Stimulated activated CD8-positive, alpha-beta memory T cell treated with anti-CD3 and anti-CD28 coated beads, Interleukin-12 subunit alpha, Interleukin-12 subunit beta, amount 100 ng/mL, for 4 hours (primary cell): ENCODE measurements around the gene INSR.
"Not testable (repeated sequence)": the region's sequence is repeated elsewhere in the genome, so short reads cannot be mapped to it uniquely, and the experiment has no call there.

Experiments
- DNase-seq: peaks from one replicate; pipeline ENCODE4 v3.0.0-alpha.2; 2020; ENCODE audit warnings: low read depth

INSR gene

DNA sequence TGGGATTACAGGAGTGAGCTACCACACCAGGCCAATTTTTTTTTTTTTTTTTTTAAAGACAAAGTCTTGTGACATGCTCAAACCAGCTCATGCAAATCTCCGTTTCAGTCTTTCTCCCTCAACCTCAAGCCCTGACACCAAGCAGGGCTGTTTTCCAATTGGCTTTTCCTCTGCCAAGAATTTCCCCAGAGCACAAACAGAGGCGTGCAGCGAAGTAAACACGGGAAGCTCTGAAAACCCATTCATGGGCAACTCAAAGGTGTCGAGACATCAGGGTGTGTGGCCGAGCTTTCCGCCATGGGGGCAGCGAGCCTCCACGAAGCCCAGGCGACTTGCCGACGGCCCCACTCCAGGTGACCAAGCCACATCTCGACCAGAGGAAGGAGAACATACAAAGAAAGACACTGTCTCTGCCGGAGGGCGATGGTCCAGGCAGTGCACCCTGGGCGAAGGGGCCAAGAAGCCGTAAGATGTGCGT, 70.0 kb downstream of the INSR start:
- DNase-seq = no peak

DNA sequence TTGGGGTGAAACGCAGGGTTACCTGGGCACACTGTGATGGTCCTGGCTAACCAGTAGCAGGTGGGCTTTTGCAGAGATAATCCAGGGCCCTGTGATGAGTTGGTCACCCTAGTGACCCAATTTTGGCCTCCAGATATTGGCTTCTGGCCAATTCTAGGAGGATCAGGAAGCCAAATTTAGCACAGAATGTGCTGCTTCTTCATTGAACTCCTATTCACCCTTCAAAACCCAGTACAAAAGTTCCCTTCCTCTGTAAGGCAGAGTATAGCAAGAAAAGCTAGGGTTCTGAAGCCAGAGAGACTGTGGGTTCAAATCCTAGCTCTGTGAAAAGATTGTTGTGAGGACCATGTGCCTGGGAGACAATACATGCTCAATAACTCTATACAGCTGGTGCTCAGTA, 70.8 kb downstream of the INSR start:
- no peak for DNase-seq

DNA sequence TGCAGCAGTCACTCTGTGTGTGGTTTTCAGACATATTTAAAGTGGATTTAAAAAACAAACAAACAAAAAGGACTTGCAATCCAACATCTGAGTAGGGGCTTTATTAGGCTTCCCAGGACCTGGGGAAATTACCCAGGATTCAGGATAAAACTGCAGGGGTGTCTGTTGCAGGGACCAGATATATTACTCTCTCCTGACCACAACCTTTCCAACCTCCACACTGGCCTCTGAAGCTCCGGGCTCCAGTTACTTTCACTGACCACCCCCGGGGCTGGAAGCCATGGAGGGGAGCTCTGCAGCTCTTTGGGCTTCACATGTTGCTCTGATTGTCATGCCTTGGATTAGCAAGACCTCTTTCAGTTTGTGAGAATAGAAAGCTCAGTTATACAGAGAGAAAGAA, 75.2 kb downstream of the INSR start:
- DNase-seq = no peak

DNA sequence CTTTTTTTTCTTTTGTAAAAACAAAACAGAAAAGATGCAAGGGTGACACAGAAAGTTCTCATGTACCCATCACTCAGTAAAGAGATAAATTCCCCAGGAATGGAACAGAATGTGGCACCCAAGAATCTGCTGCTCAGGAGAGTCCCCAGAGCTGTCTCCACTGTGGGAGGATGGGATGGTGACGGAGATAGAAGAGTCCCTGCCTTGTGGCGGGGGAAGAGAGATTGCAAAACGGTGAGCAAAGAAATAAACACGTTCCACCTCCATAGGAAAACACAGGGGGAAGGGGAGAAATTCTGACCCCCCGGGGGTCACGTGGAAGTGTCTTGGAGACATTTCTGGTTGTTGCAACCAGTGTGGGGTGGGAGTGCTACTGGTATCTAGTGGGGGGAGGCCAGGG, 76.4 kb downstream of the INSR start:
- no peak for DNase-seq

DNA sequence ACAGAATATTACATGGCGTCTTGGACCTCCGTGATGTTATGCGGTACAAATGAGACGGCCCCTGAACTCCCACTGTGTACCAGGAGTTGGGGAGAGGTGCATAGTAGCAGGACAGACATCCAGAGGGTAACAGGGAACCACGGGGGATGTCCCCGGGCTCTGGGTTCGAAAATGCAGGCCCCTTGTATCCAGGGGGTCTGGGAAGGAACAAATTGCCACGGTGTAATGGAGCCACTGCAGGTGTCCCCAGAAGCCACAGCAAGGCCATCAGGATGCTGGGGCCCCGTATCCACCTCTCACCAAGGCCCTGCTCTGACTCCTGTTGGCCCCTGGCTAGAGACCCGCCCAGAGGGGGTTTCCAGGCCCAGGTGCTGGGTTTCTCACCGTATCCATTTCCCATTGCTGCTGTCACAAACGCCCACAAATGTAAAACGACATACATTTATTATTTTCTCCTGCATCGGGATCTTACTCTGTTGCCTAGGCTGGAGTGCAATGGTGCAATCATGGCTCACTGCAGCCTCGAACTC, 77.8 kb downstream of the INSR start:
- no peak for DNase-seq

DNA sequence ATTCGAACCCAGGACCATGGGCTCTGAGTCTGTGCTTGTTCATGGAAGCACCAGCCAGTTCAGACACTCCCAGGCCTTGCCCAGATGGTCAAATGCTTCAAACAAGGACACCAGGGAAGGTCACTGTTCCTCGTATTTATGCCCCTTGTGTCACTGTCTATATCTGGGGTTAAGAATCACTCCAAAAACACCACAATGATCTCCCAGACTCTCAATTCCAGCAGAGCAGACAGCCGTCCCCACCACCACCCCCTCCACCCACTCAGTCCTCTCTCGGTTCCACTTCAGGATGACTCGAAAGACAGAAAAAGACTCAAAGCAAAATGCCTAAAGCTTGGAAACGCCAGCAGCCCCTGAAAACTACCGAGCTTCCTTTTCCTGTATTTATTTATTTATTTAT, 79.0 kb downstream of the INSR start:
- no peak for DNase-seq

DNA sequence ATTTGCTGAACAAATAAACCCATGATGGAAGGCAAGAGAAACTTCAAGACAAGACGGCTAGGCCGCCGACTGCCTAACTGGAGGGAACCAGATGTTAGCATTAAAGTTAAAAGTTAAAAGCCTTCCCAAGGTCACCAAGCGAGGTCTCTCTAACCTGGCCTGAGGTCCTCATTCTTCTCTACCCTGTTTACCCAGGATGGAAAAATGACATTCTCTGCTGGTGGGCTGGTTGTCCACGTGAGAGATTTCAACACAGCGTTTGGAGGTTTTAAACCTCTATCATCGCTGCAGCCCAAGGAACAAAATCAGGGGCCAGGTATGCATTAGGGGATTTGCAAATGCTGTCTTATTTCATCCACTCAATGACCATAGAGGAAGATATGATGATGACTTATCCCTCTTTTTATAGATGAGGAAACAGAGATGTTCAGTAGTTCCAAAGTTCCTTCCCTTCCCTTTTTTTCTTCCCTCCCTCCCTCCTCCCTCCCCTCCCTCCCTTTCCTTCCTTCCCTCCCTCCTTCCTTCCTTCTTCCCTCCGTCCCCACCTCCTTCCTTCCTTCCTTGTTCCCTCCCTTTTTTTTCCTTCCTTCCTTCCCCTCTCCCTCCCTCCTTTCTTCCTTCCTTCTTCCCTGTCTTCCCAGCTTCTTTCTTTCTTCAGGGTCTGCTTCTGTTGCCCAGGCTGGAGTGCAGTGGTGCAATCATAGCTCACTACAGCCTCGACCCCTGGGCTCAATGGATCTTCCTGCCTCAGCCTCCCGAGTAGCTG, 79.7 kb downstream of the INSR start:
- DNase-seq = no peak

DNA sequence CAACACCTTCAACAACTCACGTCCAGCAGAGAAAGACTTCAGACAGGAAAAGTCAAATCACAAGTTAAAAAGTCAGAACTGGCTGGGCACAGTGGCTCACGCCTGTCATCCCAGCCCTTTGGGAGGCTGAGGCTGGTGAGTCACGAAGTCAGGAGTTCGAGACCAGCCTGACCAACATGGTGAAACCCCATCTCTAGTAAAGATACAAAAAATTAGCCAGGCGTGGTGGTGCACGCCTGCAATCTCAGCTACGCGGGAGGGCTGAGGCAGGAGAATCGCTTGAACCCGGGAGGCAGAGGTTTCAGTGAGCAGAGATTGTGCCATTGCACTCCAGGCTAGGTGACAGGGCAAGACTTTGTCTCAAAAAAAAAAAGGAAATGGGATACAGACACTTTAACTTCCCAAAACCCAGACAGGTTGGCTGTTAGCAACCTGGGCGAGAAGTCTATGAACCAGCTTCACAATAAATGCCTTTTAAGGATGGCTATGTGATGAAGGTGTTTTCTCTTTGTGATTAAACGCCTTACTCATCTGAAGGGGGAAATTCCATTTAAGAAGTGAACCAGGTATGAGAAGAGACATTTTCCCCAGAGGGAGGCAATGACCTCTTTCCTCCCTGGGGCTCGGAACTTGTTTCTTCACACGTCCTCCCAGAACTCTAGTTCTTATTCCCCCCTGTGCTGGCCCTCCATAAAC, 80.4 kb downstream of the INSR start:
- no peak for DNase-seq

DNA sequence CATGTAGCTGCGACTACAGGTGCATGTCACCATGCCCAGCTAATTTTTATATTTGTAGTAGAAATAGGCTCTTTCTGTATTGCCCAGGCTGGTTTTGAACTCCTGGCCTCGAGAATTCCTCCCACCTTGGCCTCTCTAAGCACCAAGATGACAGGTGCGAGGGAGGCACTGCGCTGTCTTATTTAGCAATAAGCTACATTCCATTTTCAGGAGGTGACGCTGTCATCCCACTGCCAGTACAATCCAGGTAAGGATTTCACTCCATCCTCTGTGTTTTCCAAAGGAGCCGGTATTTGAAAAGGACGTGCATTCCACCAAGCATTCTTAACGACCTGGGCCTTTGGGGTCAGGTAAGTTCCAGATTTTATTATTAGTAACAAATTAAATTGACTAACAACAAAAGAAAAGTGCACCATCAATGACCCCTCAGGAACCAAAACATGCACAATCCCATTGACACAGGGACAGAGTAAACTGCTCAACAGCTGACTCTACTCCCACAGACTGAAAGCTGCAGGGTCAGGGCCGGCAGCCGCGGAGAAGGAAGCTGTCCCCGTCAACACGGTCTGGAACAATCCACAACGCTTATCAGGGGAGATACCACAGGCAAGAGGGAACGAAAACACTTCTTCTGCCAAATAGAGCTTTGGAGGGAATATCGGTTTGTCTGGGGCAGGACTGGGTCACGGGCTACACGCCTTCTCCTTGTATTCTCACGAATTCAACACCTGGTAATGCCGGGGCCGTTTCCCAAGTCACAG, 82.8 kb downstream of the INSR start:
- no peak for DNase-seq

DNA sequence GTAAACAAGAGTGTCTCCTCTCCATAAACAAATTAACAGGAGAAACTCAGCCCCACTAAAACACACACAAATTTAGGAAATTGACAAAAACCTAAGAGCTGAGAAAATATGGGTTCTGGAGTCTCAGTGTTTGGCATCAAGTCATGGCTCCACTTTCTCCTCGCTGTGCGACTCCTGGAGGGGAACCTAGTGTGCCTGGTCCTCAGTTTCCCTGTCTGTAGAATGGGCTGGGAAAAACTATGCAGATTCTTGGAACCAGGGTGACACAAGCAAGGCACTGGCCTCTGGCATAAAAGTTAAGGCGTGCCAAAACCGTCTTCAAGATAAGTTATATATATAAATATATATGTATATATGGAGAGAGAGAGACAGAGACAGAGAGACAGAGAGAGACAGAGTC, 83.9 kb downstream of the INSR start:
- DNase-seq = no peak

DNA sequence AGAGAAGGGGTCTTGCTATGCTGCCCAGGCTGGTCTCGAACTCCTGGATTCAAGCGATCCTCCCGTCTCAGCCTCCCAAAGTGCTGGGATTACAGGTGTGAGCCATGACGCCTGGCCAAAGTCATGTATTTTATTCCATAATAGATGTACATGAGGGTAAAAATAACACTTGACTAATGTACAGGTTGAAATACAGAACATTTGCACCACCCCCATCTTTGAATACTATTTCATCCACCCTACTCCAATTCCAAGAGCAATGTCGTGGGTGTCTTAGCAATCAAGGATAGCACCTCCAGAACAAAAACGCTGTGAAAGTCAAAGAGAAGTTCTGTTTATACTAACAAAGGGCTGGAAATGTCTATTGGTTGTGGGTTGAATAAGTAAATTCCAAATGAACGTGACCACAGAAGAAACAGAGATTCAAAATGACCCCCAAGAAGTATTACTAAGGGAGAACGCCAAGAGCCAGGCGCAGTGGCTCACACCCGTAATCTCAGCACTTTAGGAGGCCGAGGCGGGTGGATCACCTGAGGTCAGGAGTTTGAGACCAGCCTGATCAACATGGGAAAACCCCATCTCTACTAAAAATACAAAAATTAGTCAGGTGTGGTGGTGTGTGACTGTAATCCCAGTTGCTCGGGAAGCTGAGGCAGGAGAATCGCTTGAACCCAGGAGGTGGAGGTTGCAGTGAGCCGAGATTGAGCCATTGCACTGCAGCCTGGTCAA, 84.5 kb downstream of the INSR start:
- DNase-seq = not testable (repeated sequence)

DNA sequence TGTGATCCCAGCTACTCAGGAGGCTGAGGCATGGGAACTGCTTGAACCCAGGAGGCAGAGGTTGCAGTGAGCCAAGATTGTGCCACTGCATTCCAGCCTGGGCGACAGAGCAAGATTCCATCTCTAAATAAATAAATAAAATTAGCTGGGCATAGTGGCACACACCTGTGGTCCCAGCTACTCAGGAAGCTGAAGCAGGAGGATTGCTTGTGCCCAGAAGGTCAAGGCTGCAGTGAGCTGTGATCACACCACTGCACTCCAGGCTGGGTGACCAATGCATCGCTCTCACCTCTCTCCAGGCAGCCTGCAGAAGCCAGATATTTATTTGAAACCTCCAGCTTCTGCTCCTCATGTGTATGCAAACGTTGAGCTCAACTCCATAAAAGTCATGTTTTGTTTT, 85.2 kb downstream of the INSR start:
- not testable (repeated sequence) for DNase-seq

DNA sequence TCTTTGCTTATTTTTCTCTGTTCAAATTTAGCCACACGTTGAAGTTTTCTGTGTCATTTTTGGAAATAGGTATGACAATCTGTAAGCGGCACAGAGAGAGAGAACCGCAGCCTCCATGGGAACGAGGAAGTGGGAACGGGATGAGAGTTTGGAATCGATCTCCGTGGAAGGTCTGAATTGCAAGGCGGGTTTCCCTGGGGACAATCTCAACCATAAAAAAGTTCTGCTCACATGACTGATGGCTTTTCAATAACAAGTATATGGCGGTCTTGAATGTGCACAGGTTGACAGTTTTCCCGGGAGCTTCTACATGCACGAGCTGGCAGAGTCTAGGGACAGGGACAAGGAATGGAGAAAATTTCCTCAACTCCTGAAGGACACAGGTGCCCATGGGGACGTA, 90.9 kb downstream of the INSR start:
- no peak for DNase-seq

DNA sequence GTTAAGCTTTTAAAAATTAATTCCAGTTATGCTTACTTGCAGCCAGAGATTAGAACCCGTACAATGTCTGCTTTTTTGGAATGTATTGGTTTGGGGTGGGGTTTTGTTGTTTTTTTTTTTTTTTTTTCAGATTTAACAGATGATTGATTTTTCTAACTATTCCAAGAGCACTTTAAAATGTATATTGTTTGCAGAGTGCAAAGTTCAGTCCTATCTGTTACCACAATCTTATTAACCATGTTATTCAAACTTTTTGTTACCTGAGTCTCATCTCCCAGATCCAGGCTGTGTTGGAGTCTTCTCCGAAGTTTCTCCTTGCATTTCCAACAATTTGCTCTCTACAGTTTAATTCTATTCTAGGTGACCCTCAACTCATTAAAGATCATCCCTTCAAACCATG, 91.3 kb downstream of the INSR start:
- no peak for DNase-seq

DNA sequence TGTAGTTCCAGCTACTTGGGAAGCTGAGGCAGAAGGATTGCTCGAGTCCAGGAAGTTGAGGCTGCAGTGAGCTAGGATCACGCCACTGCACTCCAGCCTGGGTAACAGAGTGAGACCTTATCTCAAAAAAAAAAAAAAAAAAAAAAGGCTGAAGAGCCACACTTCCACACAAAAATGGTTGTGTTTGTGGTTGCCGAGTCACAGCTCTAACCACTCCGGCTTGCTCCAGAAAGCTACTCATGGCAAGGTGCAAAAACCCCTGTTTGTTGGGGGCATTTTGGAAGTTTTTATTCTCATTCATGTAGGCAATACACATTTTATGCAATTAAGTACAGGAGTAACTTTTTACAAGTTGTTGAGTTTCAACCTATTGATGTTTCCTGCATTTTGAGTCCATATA, 93.5 kb downstream of the INSR start:
- DNase-seq = no peak

DNA sequence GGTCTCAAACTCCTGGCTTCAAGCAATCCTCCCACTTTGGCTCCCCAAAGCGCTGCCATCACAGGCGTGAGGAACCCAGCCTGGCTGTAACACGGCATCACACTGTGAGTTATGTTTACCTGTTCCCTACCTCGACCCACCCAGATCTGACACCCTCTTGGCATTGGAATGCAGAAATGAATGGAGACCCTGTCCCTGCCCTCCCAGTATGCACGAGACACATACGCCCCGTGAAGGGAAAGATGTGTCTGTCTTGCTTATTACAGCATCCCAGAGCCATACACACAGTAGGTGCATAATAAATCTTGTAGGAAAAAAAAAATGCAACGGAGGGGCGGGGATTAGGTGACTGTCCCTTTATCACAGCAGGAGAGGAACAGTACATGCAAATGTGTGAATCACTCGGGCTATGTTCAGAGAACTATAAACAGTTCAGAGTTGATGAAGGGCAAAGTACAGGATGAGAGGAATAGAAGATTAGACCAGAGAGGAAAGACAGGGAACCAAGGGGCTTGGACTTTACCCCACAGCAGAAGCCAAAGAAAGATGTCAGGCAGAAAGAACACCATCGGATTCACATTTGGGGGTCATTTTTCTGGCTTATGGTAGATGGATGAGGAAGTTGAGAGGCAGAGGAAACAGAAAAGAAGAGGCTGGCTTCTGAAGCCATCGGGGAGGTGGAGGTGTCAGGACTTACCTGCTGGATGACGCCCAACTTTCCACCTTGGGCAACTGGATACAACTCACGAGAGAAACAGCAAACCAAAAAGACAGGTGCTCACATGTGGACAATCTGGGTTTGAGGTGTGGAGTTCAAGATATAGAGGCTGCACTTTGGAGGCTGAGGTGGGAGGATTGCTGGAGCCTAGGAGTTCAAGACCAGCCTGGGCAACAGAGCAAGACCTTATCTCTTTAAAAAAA, 94.3 kb downstream of the INSR start:
- no peak for DNase-seq

DNA sequence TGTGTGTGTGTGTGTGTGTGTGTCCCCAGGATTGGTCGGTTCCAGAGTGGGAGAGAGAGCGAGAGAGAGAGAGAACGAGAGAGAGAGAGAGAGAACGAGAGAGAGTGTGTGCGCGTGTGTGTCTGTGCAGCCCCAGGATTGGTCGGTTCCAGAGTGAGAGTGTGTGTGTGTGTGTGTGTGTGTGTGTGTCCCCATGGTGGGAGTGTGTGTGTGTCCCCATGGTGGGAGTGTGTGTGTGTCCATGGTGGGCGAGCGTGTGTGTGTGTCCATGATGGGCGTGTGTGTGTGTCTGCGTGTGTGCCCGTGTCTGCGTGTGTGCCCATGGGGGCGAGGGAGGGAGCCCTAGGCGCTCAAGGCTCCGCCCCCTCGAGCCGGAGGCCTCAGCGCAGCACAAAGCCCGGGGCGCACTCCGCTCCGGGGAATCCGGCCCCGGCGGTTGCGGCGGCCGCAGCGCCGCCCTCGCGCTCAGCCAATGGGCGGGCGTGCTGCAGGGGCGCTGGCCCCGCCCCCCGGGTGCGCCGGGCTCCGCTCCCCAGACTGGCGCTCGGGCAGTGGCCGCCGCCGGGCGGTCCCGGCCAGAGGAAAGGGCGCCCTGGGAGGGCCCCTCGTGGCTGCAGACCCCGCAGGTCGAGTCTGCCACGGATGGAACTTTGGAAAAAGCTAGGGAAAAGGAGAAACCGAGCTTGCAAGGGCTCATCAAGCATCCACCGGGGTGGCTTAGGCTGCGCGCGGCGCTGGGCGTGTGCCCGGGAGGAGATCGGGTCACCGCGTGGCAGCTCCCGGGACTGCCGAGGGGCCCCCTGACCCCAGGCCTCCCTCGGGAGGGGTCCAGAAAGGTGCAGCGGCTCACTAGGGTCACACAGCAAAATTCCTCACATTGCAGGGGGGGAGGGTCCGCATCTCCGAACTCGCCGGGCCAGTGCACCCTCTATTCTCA, 96.2 kb downstream of the INSR start:
- peak; percentile 87 for DNase-seq

DNA sequence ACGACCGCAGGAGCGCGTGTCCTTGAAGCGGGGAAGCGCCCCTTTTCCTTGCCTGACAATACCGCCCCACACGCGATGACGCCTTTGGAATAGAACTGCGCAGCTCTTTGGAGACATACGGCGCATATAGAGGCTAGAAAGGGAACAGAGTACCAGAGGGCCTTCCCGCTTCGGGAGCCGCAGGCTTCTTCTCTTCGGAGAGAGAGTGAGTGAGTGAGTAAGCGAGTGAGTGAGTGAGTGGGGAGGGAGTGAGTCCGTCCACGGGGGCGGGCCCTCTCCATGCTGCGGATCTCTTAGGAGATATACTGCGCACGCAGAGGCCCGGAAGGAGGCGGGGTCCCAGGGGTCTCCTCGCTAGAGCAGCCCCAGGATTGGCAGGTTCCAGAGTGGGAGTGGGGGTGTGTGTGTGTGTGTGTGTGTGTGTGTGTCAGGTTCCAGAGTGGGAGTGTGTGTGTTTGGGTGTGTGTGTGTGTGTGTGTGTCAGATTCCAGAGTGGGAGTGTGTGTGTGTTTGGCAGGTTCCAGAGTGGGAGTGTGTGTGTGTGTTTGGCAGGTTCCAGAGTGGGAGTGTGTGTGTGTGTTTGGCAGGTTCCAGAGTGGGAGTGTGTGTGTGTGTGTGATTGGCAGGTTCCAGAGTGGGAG, 97.0 kb downstream of the INSR start:
- peak; percentile 78 for DNase-seq

DNA sequence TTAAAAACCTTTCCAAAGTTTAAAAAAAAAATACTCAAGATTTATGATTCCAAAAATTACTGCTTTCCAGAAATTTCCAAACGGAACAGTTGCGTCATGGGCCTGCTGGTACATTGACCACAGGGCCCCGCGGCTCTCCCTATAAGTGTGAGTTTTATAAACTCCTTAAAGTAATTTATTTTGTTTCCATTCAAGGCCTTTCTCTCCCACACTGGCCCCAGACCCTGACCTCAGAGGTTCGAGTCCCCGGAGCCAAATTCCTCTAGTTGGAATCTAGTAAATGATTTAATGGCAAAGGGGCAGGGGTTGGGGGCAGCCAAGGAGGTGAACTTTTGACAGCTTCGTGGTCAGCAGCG, 97.5 kb downstream of the INSR start:
- no peak for DNase-seq
